GM18870 (cell line): ENCODE measurements around the gene SEPTIN12.
A peak's percentile ranks its signal among the peaks of the same experiment; 100 is the strongest.

Experiments
- ATAC-seq: cut with Tn5 transposase; IDR thresholded peaks from one replicate; pipeline ENCODE4 v1.9.1; 2021; ENCODE audit warnings: moderate library complexity; ENCODE audit not compliant: unreplicated experiment

Gene SEPTIN12

GRCh38 chr16:4803401-4803844, 15.3 kb upstream of the SEPTIN12 start:
- no peak for ATAC-seq

- peak; percentile 90 for ATAC-seq
These were observed 14.6 kb upstream of the SEPTIN12 start for GRCh38 chr16:4802659-4803287.

- ATAC-seq, result peak; percentile 32
These were observed 14.0 kb upstream of the SEPTIN12 start, which contains the start of gene ROGDI for GRCh38 chr16:4801962-4802658. ROGDI (minus strand) TSS chr16:4802633; CDS start chr16:4802571, 62 bp downstream.

GRCh38 chr16:4801051-4801961, 13.2 kb upstream of the SEPTIN12 start:
- ATAC-seq, result no peak

- ATAC-seq, result no peak
These were observed 12.3 kb upstream of the SEPTIN12 start for GRCh38 chr16:4800290-4801041.

GRCh38 chr16:4799171-4799855, 11.2 kb upstream of the SEPTIN12 start:
- no peak for ATAC-seq

GRCh38 chr16:4798456-4798855, 10.3 kb upstream of the SEPTIN12 start:
- ATAC-seq, result no peak

- no peak for ATAC-seq
These were observed 9.7 kb upstream of the SEPTIN12 start for GRCh38 chr16:4797805-4798252.

GRCh38 chr16:4796982-4797804, 9.0 kb upstream of the SEPTIN12 start:
- ATAC-seq, result no peak

- ATAC-seq, result no peak
These were observed 7.9 kb upstream of the SEPTIN12 start for GRCh38 chr16:4795828-4796572.

- no peak for ATAC-seq
These were observed 7.2 kb upstream of the SEPTIN12 start, which contains the start of gene SMIM22 for GRCh38 chr16:4795181-4795827. SMIM22 (plus strand) TSS chr16:4795369; CDS start chr16:4795735, 366 bp downstream.

- no peak for ATAC-seq
These were observed 4.9 kb upstream of the SEPTIN12 start for GRCh38 chr16:4792951-4793513.

GRCh38 chr16:4790871-4791270, 2.7 kb upstream of the SEPTIN12 start:
- ATAC-seq, result no peak

- ATAC-seq, result no peak
These were observed 2.1 kb upstream of the SEPTIN12 start for GRCh38 chr16:4790261-4790660.

GRCh38 chr16:4788910-4789309, 765 bp upstream of the SEPTIN12 start:
- no peak for ATAC-seq

GRCh38 chr16:4788489-4788889, 344 bp upstream of the SEPTIN12 start:
- no peak for ATAC-seq

GRCh38 chr16:4787068-4787467, 1.1 kb downstream of the SEPTIN12 start:
- ATAC-seq, result no peak
